HL-60 (cell line): ENCODE data around the gene EML5.

ENCODE experiments used
- CTCF ChIP-seq: IDR thresholded peaks from one replicate; pipeline ENCODE4 v1.5.1; 2011; ENCODE audit warnings: low read length, control low read depth, inconsistent platforms; ENCODE audit not compliant: insufficient read depth
- TF ChIP-seq, protein P1 (sequence below): IDR thresholded peaks from 2 replicates; pipeline ENCODE4 v1.6.1; 2012; ENCODE audit warnings: low read depth; ENCODE audit not compliant: insufficient replicate concordance

- TF ChIP-seq, protein P1, sequence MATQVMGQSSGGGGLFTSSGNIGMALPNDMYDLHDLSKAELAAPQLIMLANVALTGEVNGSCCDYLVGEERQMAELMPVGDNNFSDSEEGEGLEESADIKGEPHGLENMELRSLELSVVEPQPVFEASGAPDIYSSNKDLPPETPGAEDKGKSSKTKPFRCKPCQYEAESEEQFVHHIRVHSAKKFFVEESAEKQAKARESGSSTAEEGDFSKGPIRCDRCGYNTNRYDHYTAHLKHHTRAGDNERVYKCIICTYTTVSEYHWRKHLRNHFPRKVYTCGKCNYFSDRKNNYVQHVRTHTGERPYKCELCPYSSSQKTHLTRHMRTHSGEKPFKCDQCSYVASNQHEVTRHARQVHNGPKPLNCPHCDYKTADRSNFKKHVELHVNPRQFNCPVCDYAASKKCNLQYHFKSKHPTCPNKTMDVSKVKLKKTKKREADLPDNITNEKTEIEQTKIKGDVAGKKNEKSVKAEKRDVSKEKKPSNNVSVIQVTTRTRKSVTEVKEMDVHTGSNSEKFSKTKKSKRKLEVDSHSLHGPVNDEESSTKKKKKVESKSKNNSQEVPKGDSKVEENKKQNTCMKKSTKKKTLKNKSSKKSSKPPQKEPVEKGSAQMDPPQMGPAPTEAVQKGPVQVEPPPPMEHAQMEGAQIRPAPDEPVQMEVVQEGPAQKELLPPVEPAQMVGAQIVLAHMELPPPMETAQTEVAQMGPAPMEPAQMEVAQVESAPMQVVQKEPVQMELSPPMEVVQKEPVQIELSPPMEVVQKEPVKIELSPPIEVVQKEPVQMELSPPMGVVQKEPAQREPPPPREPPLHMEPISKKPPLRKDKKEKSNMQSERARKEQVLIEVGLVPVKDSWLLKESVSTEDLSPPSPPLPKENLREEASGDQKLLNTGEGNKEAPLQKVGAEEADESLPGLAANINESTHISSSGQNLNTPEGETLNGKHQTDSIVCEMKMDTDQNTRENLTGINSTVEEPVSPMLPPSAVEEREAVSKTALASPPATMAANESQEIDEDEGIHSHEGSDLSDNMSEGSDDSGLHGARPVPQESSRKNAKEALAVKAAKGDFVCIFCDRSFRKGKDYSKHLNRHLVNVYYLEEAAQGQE = no peak
- TF ChIP-seq CTCF = no peak
Observed at GRCh38 chr14:88682495-88683114, 110.1 kb downstream of the EML5 start.
